ENCODE measurements around the gene CD37. TPM values are rescaled to one million over a fixed set of nuclear protein-coding genes. Genes with fewer than 3 reads are reported as not detected.

Gene CD37
- total and polyA plus RNA-seq, 10 of the 15 experiments (the other 5 are each of a cell fraction or from before 2014, with no cell fraction given): 34.1 to 359 (median 108) TPM

DNA sequence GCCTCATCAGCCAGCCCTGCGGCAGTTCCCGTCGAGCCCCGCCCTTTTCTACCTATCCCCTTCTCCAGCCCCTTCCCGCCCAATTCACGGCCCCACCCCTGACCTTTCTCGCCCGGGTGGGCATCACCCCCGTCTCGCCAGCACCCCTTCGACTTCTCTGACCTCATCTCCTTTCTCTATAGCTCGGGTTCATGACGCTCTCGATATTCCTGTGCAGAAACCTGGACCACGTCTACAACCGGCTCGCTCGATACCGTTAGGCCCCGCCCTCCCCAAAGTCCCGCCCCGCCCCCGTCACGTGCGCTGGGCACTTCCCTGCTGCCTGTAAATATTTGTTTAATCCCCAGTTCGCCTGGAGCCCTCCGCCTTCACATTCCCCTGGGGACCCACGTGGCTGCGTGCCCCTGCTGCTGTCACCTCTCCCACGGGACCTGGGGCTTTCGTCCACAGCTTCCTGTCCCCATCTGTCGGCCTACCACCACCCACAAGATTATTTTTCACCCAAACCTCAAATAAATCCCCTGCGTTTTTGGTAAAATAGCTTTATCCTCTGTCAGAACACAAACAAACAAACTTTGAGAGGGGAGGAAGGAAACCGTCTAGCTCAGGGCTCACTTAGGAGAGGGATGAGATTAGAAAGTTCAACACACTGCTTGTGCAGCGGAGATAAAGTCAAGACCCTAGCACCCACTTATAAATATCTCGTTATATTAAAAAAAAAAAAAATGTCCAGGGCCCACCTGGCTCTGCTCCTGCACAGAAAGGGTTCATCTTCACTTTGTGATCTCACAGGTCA, 5.1 kb downstream of the CD37 start (continued):
- TF ChIP-seq ZBTB40 (IDR thresholded peaks at IDR 0.05; ENCODE audit: borderline replicate concordance) (peak; percentile 23; the same call in 1 of the 2 replicates), ZBED1 (IDR thresholded peaks at IDR 0.05; ENCODE audit: borderline replicate concordance) (peak; percentile 79; the same call in 1 of the 2 replicates), YBX1 (IDR thresholded peaks at IDR 0.05) (peak; percentile 96), MTA3 (IDR thresholded peaks at IDR 0.05; ENCODE audit: borderline replicate concordance, low read length) (no peak; the same call in 1 of the 2 replicates), ZZZ3 (IDR thresholded peaks at IDR 0.05; ENCODE audit: control insufficient read depth, insufficient read length, low read depth) (no peak), NFXL1 (IDR thresholded peaks at IDR 0.05; ENCODE audit: borderline replicate concordance) (no peak), TAF1 (IDR thresholded peaks at IDR 0.05; ENCODE audit: borderline replicate concordance, low read depth, low read length) (0 out of 2 replicates have a peak, but pooled peaks have one; percentile 24), CHD4 (IDR thresholded peaks at IDR 0.05) (no peak), MEF2A (IDR thresholded peaks at IDR 0.05; ENCODE audit: insufficient read depth, low read depth, low read length) (peak; percentile 76), IRF4 (IDR thresholded peaks at IDR 0.05; ENCODE audit: low read depth, low read length) (peak; percentile 40; the same call in 1 of the 2 replicates)
- TF ChIP-seq, protein P1, sequence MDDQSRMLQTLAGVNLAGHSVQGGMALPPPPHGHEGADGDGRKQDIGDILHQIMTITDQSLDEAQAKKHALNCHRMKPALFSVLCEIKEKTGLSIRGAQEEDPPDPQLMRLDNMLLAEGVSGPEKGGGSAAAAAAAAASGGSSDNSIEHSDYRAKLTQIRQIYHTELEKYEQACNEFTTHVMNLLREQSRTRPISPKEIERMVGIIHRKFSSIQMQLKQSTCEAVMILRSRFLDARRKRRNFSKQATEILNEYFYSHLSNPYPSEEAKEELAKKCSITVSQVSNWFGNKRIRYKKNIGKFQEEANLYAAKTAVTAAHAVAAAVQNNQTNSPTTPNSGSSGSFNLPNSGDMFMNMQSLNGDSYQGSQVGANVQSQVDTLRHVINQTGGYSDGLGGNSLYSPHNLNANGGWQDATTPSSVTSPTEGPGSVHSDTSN (IDR thresholded peaks at IDR 0.05; ENCODE audit: insufficient replicate concordance, low read depth, low read length): peak; percentile 31
- TF ChIP-seq, protein P2, sequence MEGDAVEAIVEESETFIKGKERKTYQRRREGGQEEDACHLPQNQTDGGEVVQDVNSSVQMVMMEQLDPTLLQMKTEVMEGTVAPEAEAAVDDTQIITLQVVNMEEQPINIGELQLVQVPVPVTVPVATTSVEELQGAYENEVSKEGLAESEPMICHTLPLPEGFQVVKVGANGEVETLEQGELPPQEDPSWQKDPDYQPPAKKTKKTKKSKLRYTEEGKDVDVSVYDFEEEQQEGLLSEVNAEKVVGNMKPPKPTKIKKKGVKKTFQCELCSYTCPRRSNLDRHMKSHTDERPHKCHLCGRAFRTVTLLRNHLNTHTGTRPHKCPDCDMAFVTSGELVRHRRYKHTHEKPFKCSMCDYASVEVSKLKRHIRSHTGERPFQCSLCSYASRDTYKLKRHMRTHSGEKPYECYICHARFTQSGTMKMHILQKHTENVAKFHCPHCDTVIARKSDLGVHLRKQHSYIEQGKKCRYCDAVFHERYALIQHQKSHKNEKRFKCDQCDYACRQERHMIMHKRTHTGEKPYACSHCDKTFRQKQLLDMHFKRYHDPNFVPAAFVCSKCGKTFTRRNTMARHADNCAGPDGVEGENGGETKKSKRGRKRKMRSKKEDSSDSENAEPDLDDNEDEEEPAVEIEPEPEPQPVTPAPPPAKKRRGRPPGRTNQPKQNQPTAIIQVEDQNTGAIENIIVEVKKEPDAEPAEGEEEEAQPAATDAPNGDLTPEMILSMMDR (IDR thresholded peaks at IDR 0.05 in 2 of 3, conservative IDR thresholded peaks at IDR 0.05 in 1 of 3; ENCODE audit: control insufficient read depth in 2 of 3, extremely low read depth in 1 of 3, insufficient read depth in 1 of 3, low read depth in 3 of 3, low read length in 3 of 3): peak in 1 of 3 experiments; percentile 21; a peak in 1 of 6 replicates
- TF ChIP-seq, protein P3, sequence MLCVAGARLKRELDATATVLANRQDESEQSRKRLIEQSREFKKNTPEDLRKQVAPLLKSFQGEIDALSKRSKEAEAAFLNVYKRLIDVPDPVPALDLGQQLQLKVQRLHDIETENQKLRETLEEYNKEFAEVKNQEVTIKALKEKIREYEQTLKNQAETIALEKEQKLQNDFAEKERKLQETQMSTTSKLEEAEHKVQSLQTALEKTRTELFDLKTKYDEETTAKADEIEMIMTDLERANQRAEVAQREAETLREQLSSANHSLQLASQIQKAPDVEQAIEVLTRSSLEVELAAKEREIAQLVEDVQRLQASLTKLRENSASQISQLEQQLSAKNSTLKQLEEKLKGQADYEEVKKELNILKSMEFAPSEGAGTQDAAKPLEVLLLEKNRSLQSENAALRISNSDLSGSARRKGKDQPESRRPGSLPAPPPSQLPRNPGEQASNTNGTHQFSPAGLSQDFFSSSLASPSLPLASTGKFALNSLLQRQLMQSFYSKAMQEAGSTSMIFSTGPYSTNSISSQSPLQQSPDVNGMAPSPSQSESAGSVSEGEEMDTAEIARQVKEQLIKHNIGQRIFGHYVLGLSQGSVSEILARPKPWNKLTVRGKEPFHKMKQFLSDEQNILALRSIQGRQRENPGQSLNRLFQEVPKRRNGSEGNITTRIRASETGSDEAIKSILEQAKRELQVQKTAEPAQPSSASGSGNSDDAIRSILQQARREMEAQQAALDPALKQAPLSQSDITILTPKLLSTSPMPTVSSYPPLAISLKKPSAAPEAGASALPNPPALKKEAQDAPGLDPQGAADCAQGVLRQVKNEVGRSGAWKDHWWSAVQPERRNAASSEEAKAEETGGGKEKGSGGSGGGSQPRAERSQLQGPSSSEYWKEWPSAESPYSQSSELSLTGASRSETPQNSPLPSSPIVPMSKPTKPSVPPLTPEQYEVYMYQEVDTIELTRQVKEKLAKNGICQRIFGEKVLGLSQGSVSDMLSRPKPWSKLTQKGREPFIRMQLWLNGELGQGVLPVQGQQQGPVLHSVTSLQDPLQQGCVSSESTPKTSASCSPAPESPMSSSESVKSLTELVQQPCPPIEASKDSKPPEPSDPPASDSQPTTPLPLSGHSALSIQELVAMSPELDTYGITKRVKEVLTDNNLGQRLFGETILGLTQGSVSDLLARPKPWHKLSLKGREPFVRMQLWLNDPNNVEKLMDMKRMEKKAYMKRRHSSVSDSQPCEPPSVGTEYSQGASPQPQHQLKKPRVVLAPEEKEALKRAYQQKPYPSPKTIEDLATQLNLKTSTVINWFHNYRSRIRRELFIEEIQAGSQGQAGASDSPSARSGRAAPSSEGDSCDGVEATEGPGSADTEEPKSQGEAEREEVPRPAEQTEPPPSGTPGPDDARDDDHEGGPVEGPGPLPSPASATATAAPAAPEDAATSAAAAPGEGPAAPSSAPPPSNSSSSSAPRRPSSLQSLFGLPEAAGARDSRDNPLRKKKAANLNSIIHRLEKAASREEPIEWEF (IDR thresholded peaks at IDR 0.05; ENCODE audit: insufficient replicate concordance, low read depth, low read length): no peak
- TF ChIP-seq, protein P4, sequence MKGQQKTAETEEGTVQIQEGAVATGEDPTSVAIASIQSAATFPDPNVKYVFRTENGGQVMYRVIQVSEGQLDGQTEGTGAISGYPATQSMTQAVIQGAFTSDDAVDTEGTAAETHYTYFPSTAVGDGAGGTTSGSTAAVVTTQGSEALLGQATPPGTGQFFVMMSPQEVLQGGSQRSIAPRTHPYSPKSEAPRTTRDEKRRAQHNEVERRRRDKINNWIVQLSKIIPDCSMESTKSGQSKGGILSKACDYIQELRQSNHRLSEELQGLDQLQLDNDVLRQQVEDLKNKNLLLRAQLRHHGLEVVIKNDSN (IDR thresholded peaks at IDR 0.05; ENCODE audit: borderline replicate concordance, extremely low read length, insufficient read depth, low read depth, low read length): peak; percentile 83

Measured in GM12878 (cell line).